ENCODE results near the gene RASSF10. TPM values are rescaled to one million over a fixed set of nuclear protein-coding genes. Genes with fewer than 3 reads are reported as not detected.
"Not testable (repeated sequence)": the region's sequence is repeated elsewhere in the genome, so short reads cannot be mapped to it uniquely, and the experiment has no call there.

Gene RASSF10
- total RNA-seq, 2 experiments from 2014 or later: not detected

- ChIA-PET POLR2A (no interaction called here), CTCF (no interaction called here)
- no peaks in the 10 kb centered on the region for H3K36me3 Mint-ChIP-seq (ENCODE audit: low read depth)
- H3K27me3 Mint-ChIP-seq: peaks cover 25% of the 10 kb centered on the region
- no peaks in the 10 kb centered on the region for H3K9me3 Mint-ChIP-seq
- no peak overlapping the region for H3K4me3 Mint-ChIP-seq
- no peak for DNase-seq
- no peaks in the 10 kb centered on the region for H3K4me1 Mint-ChIP-seq
- no peak overlapping the region for H3K27ac Mint-ChIP-seq
Measured at GRCh38 chr11:13039126-13039525, 30.0 kb downstream of the RASSF10 start.

- POLR2A ChIA-PET: no interaction called here
- Mint-ChIP-seq H3K36me3 (ENCODE audit: low read depth) (no peaks in the 10 kb centered on the region), H3K9me3 (no peaks in the 10 kb centered on the region), H3K27ac (no peak overlapping the region), H3K27me3 (peaks cover 14% of the 10 kb centered on the region), H3K4me1 (no peaks in the 10 kb centered on the region), H3K4me3 (no peak overlapping the region)
- CTCF ChIA-PET: no interaction called here
- no peak for DNase-seq
Measured at GRCh38 chr11:13040969-13041561, 31.9 kb downstream of the RASSF10 start.

- H3K36me3 Mint-ChIP-seq (ENCODE audit: low read depth): no peaks in the 10 kb centered on the region
- H3K4me1 Mint-ChIP-seq: no peaks in the 10 kb centered on the region
- DNase-seq: no peak
- ChIA-PET CTCF (interaction anchor here (0.5 to 1.4 kb wide), 3 partner anchors 9 to 953 kb away, joined by 4 read pairs; no protein-coding TSS in a partner anchor), POLR2A (no interaction called here)
- no peak overlapping the region for H3K4me3 Mint-ChIP-seq
- H3K9me3 Mint-ChIP-seq: no peaks in the 10 kb centered on the region
- H3K27me3 Mint-ChIP-seq: peaks cover 13% of the 10 kb centered on the region
- H3K27ac Mint-ChIP-seq: no peak overlapping the region
Measured at GRCh38 chr11:13042873-13043342, 33.8 kb downstream of the RASSF10 start.

GRCh38 chr11:13043912-13044628, 35.0 kb downstream of the RASSF10 start:
- H3K27ac Mint-ChIP-seq: no peak overlapping the region
- ChIA-PET POLR2A (no interaction called here), CTCF (no interaction called here)
- H3K4me3 Mint-ChIP-seq: no peak overlapping the region
- no peak for DNase-seq
- H3K27me3 Mint-ChIP-seq: peaks cover 10% of the 10 kb centered on the region
- H3K36me3 Mint-ChIP-seq (ENCODE audit: low read depth): no peaks in the 10 kb centered on the region
- no peaks in the 10 kb centered on the region for H3K9me3 Mint-ChIP-seq
- no peaks in the 10 kb centered on the region for H3K4me1 Mint-ChIP-seq

GRCh38 chr11:13045089-13045488, 36.0 kb downstream of the RASSF10 start:
- H3K27ac Mint-ChIP-seq; H3K27me3 Mint-ChIP-seq; CTCF ChIA-PET; H3K36me3 Mint-ChIP-seq (ENCODE audit: low read depth); H3K4me3 Mint-ChIP-seq; H3K4me1 Mint-ChIP-seq; POLR2A ChIA-PET; H3K9me3 Mint-ChIP-seq; DNase-seq: not testable (repeated sequence)

- Mint-ChIP-seq H3K27me3 (peaks cover 8% of the 10 kb centered on the region), H3K36me3 (ENCODE audit: low read depth) (no peaks in the 10 kb centered on the region), H3K4me1 (no peaks in the 10 kb centered on the region), H3K4me3 (no peak overlapping the region), H3K9me3 (no peaks in the 10 kb centered on the region), H3K27ac (no peak overlapping the region)
- ChIA-PET CTCF (interaction anchor here (0.7 kb wide), 1 partner anchor 10 kb away, joined by 3 read pairs; no protein-coding TSS in a partner anchor), POLR2A (no interaction called here)
- DNase-seq: no peak
Measured at GRCh38 chr11:13045734-13046133, 36.6 kb downstream of the RASSF10 start.

GRCh38 chr11:13046637-13047570, 37.8 kb downstream of the RASSF10 start:
- no peak overlapping the region for H3K4me3 Mint-ChIP-seq
- no peaks in the 10 kb centered on the region for H3K36me3 Mint-ChIP-seq (ENCODE audit: low read depth)
- H3K27me3 Mint-ChIP-seq: peaks cover 11% of the 10 kb centered on the region
- ChIA-PET CTCF (no interaction called here), POLR2A (no interaction called here)
- H3K27ac Mint-ChIP-seq: no peak overlapping the region
- no peaks in the 10 kb centered on the region for H3K9me3 Mint-ChIP-seq
- no peaks in the 10 kb centered on the region for H3K4me1 Mint-ChIP-seq
- DNase-seq: no peak

GRCh38 chr11:13047884-13048283, 38.8 kb downstream of the RASSF10 start:
- H3K27me3 Mint-ChIP-seq: peaks cover 11% of the 10 kb centered on the region
- DNase-seq: no peak
- no peaks in the 10 kb centered on the region for H3K36me3 Mint-ChIP-seq (ENCODE audit: low read depth)
- H3K4me1 Mint-ChIP-seq: no peaks in the 10 kb centered on the region
- no peaks in the 10 kb centered on the region for H3K9me3 Mint-ChIP-seq
- POLR2A ChIA-PET: no interaction called here
- CTCF ChIA-PET: no interaction called here
- H3K4me3 Mint-ChIP-seq: no peak overlapping the region
- no peak overlapping the region for H3K27ac Mint-ChIP-seq

- Mint-ChIP-seq H3K4me1 (peaks cover 7% of the 10 kb centered on the region), H3K9me3 (no peaks in the 10 kb centered on the region), H3K36me3 (ENCODE audit: low read depth) (no peaks in the 10 kb centered on the region), H3K4me3 (no peak overlapping the region), H3K27ac (no peak overlapping the region), H3K27me3 (peaks cover 12% of the 10 kb centered on the region)
- DNase-seq: no peak
- CTCF ChIA-PET: no interaction called here
- POLR2A ChIA-PET: no interaction called here
Measured at GRCh38 chr11:13051257-13051656, 42.1 kb downstream of the RASSF10 start.

- peaks cover 14% of the 10 kb centered on the region for H3K27me3 Mint-ChIP-seq
- ChIA-PET CTCF (no interaction called here), POLR2A (no interaction called here)
Measured at GRCh38 chr11:13052130-13052571, 43.0 kb downstream of the RASSF10 start.

GRCh38 chr11:13053255-13053917, 44.3 kb downstream of the RASSF10 start:
- no peak overlapping the region for H3K27ac Mint-ChIP-seq
- H3K27me3 Mint-ChIP-seq: peaks cover 14% of the 10 kb centered on the region
- DNase-seq: no peak
- H3K9me3 Mint-ChIP-seq: no peaks in the 10 kb centered on the region
- POLR2A ChIA-PET: no interaction called here
- H3K4me1 Mint-ChIP-seq: peaks cover 7% of the 10 kb centered on the region
- CTCF ChIA-PET: no interaction called here
- H3K36me3 Mint-ChIP-seq (ENCODE audit: low read depth): no peaks in the 10 kb centered on the region
- H3K4me3 Mint-ChIP-seq: no peak overlapping the region

More at GRCh38 chr11:13052130-13052571, 43.0 kb downstream of the RASSF10 start:
- Mint-ChIP-seq H3K4me1 (peaks cover 7% of the 10 kb centered on the region), H3K4me3 (no peak overlapping the region), H3K27ac (no peak overlapping the region), H3K9me3 (no peaks in the 10 kb centered on the region), H3K36me3 (ENCODE audit: low read depth) (no peaks in the 10 kb centered on the region)
- DNase-seq: no peak

GRCh38 chr11:13054278-13054677, 45.2 kb downstream of the RASSF10 start:
- ChIA-PET CTCF (no interaction called here), POLR2A (no interaction called here)
- Mint-ChIP-seq H3K9me3 (no peaks in the 10 kb centered on the region), H3K36me3 (ENCODE audit: low read depth) (no peaks in the 10 kb centered on the region), H3K4me3 (no peak overlapping the region), H3K27ac (no peak overlapping the region), H3K27me3 (peaks cover 16% of the 10 kb centered on the region), H3K4me1 (peaks cover 7% of the 10 kb centered on the region)
- DNase-seq: no peak

GRCh38 chr11:13055200-13055599, 46.1 kb downstream of the RASSF10 start:
- peak; percentile 9 for DNase-seq
- Mint-ChIP-seq H3K27me3 (peaks cover 14% of the 10 kb centered on the region), H3K9me3 (no peaks in the 10 kb centered on the region), H3K4me1 (peaks cover 7% of the 10 kb centered on the region), H3K4me3 (no peak overlapping the region), H3K36me3 (ENCODE audit: low read depth) (no peaks in the 10 kb centered on the region), H3K27ac (no peak overlapping the region)
- ChIA-PET CTCF (no interaction called here), POLR2A (no interaction called here)
